HG03175 (cell line): ENCODE measurements around the gene ARL6IP1.
"Not testable (repeated sequence)": the region's sequence is repeated elsewhere in the genome, so short reads cannot be mapped to it uniquely, and the experiment has no call there.

Source experiments
- ATAC-seq: cut with Tn5 transposase; IDR thresholded peaks from one replicate; pipeline ENCODE4 v1.9.1; 2021; ENCODE audit warnings: mild to moderate bottlenecking, moderate library complexity; ENCODE audit not compliant: unreplicated experiment

Gene ARL6IP1

GRCh38 chr16:18800293-18800692, 1.1 kb downstream of the ARL6IP1 start:
- ATAC-seq = no peak

GRCh38 chr16:18799500-18799899, 1.8 kb downstream of the ARL6IP1 start:
- ATAC-seq = no peak

- ATAC-seq = no peak
These were observed 3.6 kb downstream of the ARL6IP1 start for GRCh38 chr16:18797746-18798145.

GRCh38 chr16:18796377-18796776, 5.0 kb downstream of the ARL6IP1 start:
- ATAC-seq = no peak

GRCh38 chr16:18792836-18793433, 8.4 kb downstream of the ARL6IP1 start:
- no peak for ATAC-seq

- ATAC-seq = peak; percentile 89
These were observed 11.3 kb downstream of the ARL6IP1 start, which contains the start of gene RPS15A for GRCh38 chr16:18789850-18790706. RPS15A (minus strand) TSS chr16:18790334; CDS start chr16:18789113, 1,221 bp downstream.

GRCh38 chr16:18789515-18789849, 11.9 kb downstream of the ARL6IP1 start:
- ATAC-seq = no peak

GRCh38 chr16:18788828-18789514, 12.4 kb downstream of the ARL6IP1 start:
- no peak for ATAC-seq

GRCh38 chr16:18784917-18785623, 16.3 kb downstream of the ARL6IP1 start:
- no peak for ATAC-seq

GRCh38 chr16:18783430-18784341, 17.7 kb downstream of the ARL6IP1 start:
- ATAC-seq = no peak

- ATAC-seq = no peak
These were observed 18.5 kb downstream of the ARL6IP1 start for GRCh38 chr16:18782697-18783429.

GRCh38 chr16:18781232-18781631, 20.1 kb downstream of the ARL6IP1 start:
- ATAC-seq = not testable (repeated sequence)

GRCh38 chr16:18780460-18781026, 20.8 kb downstream of the ARL6IP1 start:
- ATAC-seq = not testable (repeated sequence)

- ATAC-seq = not testable (repeated sequence)
These were observed 23.7 kb downstream of the ARL6IP1 start for GRCh38 chr16:18777664-18778063.

GRCh38 chr16:18776334-18776733, 25.0 kb downstream of the ARL6IP1 start:
- ATAC-seq = not testable (repeated sequence)

GRCh38 chr16:18774651-18775050, 26.7 kb downstream of the ARL6IP1 start:
- ATAC-seq = not testable (repeated sequence)

GRCh38 chr16:18772171-18772570, 29.2 kb downstream of the ARL6IP1 start:
- not testable (repeated sequence) for ATAC-seq

GRCh38 chr16:18770336-18770962, 30.9 kb downstream of the ARL6IP1 start:
- not testable (repeated sequence) for ATAC-seq
